IMR-90 (cell line): ENCODE measurements around the gene TMEM163. TPM values are rescaled to one million over a fixed set of nuclear protein-coding genes. Genes with fewer than 3 reads are reported as not detected.

Experiments used
- ATAC-seq: fragments of 200-7000 bp; cut with Tn5 transposase; 2 replicates; pipeline ENCODE4 v1.9.1; 2020; ENCODE audit warnings: low read depth, mild to moderate bottlenecking, moderate library complexity
- BruUV-seq: library from RNA; stranded (reverse); fragments of 400-500 nt; replicated peaks from 2 replicates; lab custom pipeline; 2021; lab: Mats Ljungman, UMichigan
- CTCF ChIA-PET: fragments of 300-600 bp; formaldehyde crosslinking; extraction: SDS; loops from one replicate; lab custom pipeline; 2021; ENCODE audit warnings: antibody characterized with exemption; lab: Yijun Ruan, JAX
- POLR2A ChIA-PET: fragments of 300-600 bp; sonication (Branson Sonifier 250); formaldehyde crosslinking; loops from one replicate; lab custom pipeline; 2022; ENCODE audit warnings: antibody characterized with exemption; ENCODE audit not compliant: unreplicated experiment; lab: Charles Lee
- DNase-seq: peaks from one replicate; pipeline ENCODE4 v3.0.0; 2013
- H2AFZ ChIP-seq: replicated peaks from 2 replicates; pipeline ENCODE3; 2013; ENCODE audit warnings: low read length, mild to moderate bottlenecking; ENCODE audit not compliant: poor library complexity
- H2AK5ac ChIP-seq: 2 replicates; pipeline ENCODE4 v1.6.1; 2013; ENCODE audit warnings: low read depth, low read length, inconsistent platforms
- H2AK9ac ChIP-seq: replicated peaks from 2 replicates; pipeline ENCODE3; 2013; ENCODE audit warnings: mild to moderate bottlenecking, low read depth, low read length, moderate library complexity; ENCODE audit not compliant: poor library complexity
- H2BK120ac ChIP-seq: 2 replicates; pipeline ENCODE4 v1.6.1; 2013; ENCODE audit warnings: low read depth, low read length, inconsistent platforms
- H2BK15ac ChIP-seq: 3 replicates; pipeline ENCODE4 v1.6.1; 2013; ENCODE audit warnings: low read depth, low read length, inconsistent platforms
- H2BK20ac ChIP-seq: 2 replicates; pipeline ENCODE4 v1.6.1; 2013; ENCODE audit warnings: low read depth, mild to moderate bottlenecking, inconsistent platforms, low read length, moderate library complexity
- H2BK5ac ChIP-seq: 2 replicates; pipeline ENCODE4 v1.6.1; 2013; ENCODE audit warnings: mild to moderate bottlenecking, low read depth, low read length, inconsistent platforms; ENCODE audit not compliant: poor library complexity, severe bottlenecking
- H3K14ac ChIP-seq: replicated peaks from 2 replicates; pipeline ENCODE4 v1.6.1; 2013; ENCODE audit warnings: low read depth, low read length, inconsistent platforms
- H3K18ac ChIP-seq: 2 replicates; pipeline ENCODE4 v1.6.1; 2013; ENCODE audit warnings: low read depth, low read length, control low read depth
- H3K23ac ChIP-seq: 2 replicates; pipeline ENCODE4 v1.6.1; 2013; ENCODE audit warnings: low read depth, low read length, inconsistent platforms
- H3K27ac ChIP-seq: 2 replicates; pipeline ENCODE4 v1.5.1; 2013; ENCODE audit warnings: mild to moderate bottlenecking, control low read depth, low read length; ENCODE audit not compliant: insufficient read depth
- H3K27me3 ChIP-seq: 2 replicates; pipeline ENCODE4 v1.6.1; 2013; ENCODE audit warnings: low read length; ENCODE audit not compliant: control insufficient read depth, insufficient read depth
- H3K36me3 ChIP-seq: 2 replicates; pipeline ENCODE4 v1.6.1; 2013; ENCODE audit warnings: low read length, mixed read lengths; ENCODE audit not compliant: control insufficient read depth, insufficient read depth
- H3K4ac ChIP-seq: 2 replicates; pipeline ENCODE4 v1.6.1; 2013; ENCODE audit warnings: low read depth, low read length, inconsistent platforms
- H3K4me1 ChIP-seq: 2 replicates; pipeline ENCODE4 v1.6.1; 2013; ENCODE audit warnings: low read length, mixed read lengths; ENCODE audit not compliant: control insufficient read depth, insufficient read depth
- H3K4me2 ChIP-seq: 2 replicates; pipeline ENCODE4 v1.6.1; 2013; ENCODE audit warnings: low read depth, mild to moderate bottlenecking, control low read depth, low read length, moderate library complexity
- H3K4me3 ChIP-seq: 2 replicates; pipeline ENCODE4 v1.5.1; 2013; ENCODE audit warnings: low read depth, mild to moderate bottlenecking, control low read depth, low read length, moderate library complexity; ENCODE audit not compliant: insufficient read depth
- H3K56ac ChIP-seq: 2 replicates; pipeline ENCODE4 v1.6.1; 2013; ENCODE audit warnings: low read length, inconsistent platforms; ENCODE audit not compliant: insufficient read depth; ENCODE audit errors: extremely low read depth
- H3K79me1 ChIP-seq, 2 experiments: 2 replicates each; pipeline ENCODE4 v1.6.1; 2013; ENCODE audit warnings: low read length in 2 of 2, inconsistent platforms in 1 of 2, low read depth in 1 of 2
- H3K9ac ChIP-seq: 2 replicates; pipeline ENCODE4 v1.6.1; 2013; ENCODE audit warnings: low read depth, low read length, control low read depth
- H3K9me1 ChIP-seq: 2 replicates; pipeline ENCODE4 v1.6.1; 2013; ENCODE audit warnings: low read length, inconsistent platforms; ENCODE audit not compliant: insufficient read depth
- H3K9me3 ChIP-seq: 2 replicates; pipeline ENCODE4 v1.6.1; 2013; ENCODE audit warnings: low read length; ENCODE audit not compliant: control insufficient read depth, insufficient read depth
- H4K20me1 ChIP-seq: 2 replicates; pipeline ENCODE4 v1.6.1; 2013; ENCODE audit warnings: low read length, inconsistent platforms; ENCODE audit not compliant: insufficient read depth
- H4K5ac ChIP-seq: 2 replicates; pipeline ENCODE4 v1.6.1; 2013; ENCODE audit warnings: mild to moderate bottlenecking, low read depth, low read length, control low read depth
- H4K8ac ChIP-seq, 2 experiments: 2 replicates each; pipeline ENCODE4 v1.6.1; 2013; ENCODE audit warnings: low read depth in 2 of 2, low read length in 2 of 2, control low read depth in 1 of 2, inconsistent platforms in 1 of 2
- H4K91ac ChIP-seq: 2 replicates; pipeline ENCODE4 v1.6.1; 2013; ENCODE audit warnings: low read depth, low read length, inconsistent platforms; ENCODE audit not compliant: insufficient read depth
- SMC3 ChIP-seq: fragments of 150-350 bp; IDR thresholded peaks from 2 replicates; pipeline ENCODE4 v1.6.1; 2016; ENCODE audit warnings: low read depth, mild to moderate bottlenecking, antibody characterized with exemption, low read length, moderate library complexity
- WGBS, 2 experiments: methylation state at CpG; one replicate each; pipeline versions ENCODE4 v1.1.5 to v1.1.7; 2013; ENCODE audit warnings: missing lambda C conversion rate in 2 of 2; ENCODE audit not compliant: insufficient read length in 1 of 2; ENCODE audit errors: extremely low coverage in 2 of 2; 5-methylcytosine and 5-hydroxymethylcytosine counted together
- dilution Hi-C: fragments of 300-500 bp; cut with HindIII; formaldehyde crosslinking; loops from one replicate; pipeline ENCODE4 v1.14.3; 2018; ENCODE audit warnings: low sequenced_read_pairs; ENCODE audit not compliant: unreplicated experiment
- in situ Hi-C: fragments of 300-500 bp; cut with MboI; formaldehyde crosslinking; loops from 3 replicates; pipeline ENCODE4 v1.14.3; 2019; ENCODE audit warnings: low sequenced_read_pairs, inconsistent platforms, mixed read lengths
- intact Hi-C: fragments of 100-400 bp; cut with micrococcal nuclease; formaldehyde crosslinking; loops from 2 replicates; pipeline ENCODE4 v1.10.0; 2022
- polyA plus RNA-seq, 3 experiments: library from polyadenylated mRNA; depleted of rRNA; stranded (reverse); fragments of >200 nt; gene quantifications; 2 replicates each; pipeline ENCODE4 v1.2.3, GENCODE V29; 2012; ENCODE audit warnings: low replicate concordance in 1 of 3
- total RNA-seq: library from RNA; depleted of rRNA; stranded (reverse); fragments of >200 nt; gene quantifications from 2 replicates; pipeline ENCODE4 v1.2.3, GENCODE V29; 2012
- TF ChIP-seq, protein P1 (sequence below): fragments of 150-350 bp; IDR thresholded peaks from 2 replicates; pipeline ENCODE4 v1.6.1; 2016; ENCODE audit warnings: low read depth, mild to moderate bottlenecking, low read length, moderate library complexity, borderline replicate concordance

Gene TMEM163
- total and polyA plus RNA-seq, 2 of the 4 experiments (the other 2 are of a cell fraction), result not detected

- Histone ChIP-seq H3K79me1 (no peaks in the 10 kb centered on the region), H2AFZ (no peak overlapping the region), H3K23ac (no peak overlapping the region), H3K4ac (no peak overlapping the region), H3K18ac (no peak overlapping the region), H4K5ac (no peak overlapping the region), H4K20me1 (no peaks in the 10 kb centered on the region), H4K8ac (no peak overlapping the region), H3K36me3 (no peaks in the 10 kb centered on the region), H3K27ac (no peak overlapping the region), H4K91ac (no peak overlapping the region), H3K9me1 (no peaks in the 10 kb centered on the region), H3K4me2 (no peak overlapping the region), H3K9ac (no peak overlapping the region), H3K27me3 (no peaks in the 10 kb centered on the region), H3K9me3 (peaks cover 3% of the 10 kb centered on the region; the same call in 1 of the 2 replicates), H2BK20ac (no peak overlapping the region), H3K4me1 (no peaks in the 10 kb centered on the region), H3K56ac (no peak overlapping the region), H2BK5ac (no peak overlapping the region), H3K14ac (no peak overlapping the region), H2AK9ac (no peak overlapping the region), H2BK120ac (no peak overlapping the region), H2AK5ac (no peak overlapping the region), H3K4me3 (no peak overlapping the region), H2BK15ac (no peak overlapping the region)
- dilution Hi-C loops (no loop called here), intact Hi-C loops (no loop called here), in situ Hi-C loops (no loop called here)
- ChIA-PET CTCF (interaction anchor here (0.7 kb wide), 1 partner anchor 15 kb away, joined by 3 read pairs; no protein-coding TSS in a partner anchor), POLR2A (no interaction called here)
- no TSS peak for BruUV-seq
- DNase-seq, result no peak
- TF ChIP-seq SMC3, result no peak
- TF ChIP-seq, protein P1, sequence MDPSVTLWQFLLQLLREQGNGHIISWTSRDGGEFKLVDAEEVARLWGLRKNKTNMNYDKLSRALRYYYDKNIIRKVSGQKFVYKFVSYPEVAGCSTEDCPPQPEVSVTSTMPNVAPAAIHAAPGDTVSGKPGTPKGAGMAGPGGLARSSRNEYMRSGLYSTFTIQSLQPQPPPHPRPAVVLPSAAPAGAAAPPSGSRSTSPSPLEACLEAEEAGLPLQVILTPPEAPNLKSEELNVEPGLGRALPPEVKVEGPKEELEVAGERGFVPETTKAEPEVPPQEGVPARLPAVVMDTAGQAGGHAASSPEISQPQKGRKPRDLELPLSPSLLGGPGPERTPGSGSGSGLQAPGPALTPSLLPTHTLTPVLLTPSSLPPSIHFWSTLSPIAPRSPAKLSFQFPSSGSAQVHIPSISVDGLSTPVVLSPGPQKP, result no peak
- no peak for ATAC-seq
- WGBS, 2 experiments, result no CpG with 5 or more reads among the region's 5 CpGs
Observed at GRCh38 chr2:134603966-134604365, 114.8 kb downstream of the TMEM163 start.
